GM23338 (cell line): ENCODE results near the gene DCLRE1C. TPM values are rescaled to one million over a fixed set of nuclear protein-coding genes. Genes with fewer than 3 reads are reported as not detected.

Experiments
- ATAC-seq: fragments of 200-7000 bp; cut with Tn5 transposase; 3 replicates; pipeline ENCODE4 v1.9.1; 2020
- DNase-seq: peaks from one replicate; pipeline ENCODE4 v3.0.0-alpha.2; 2015; ENCODE audit warnings: low spot score
- H2AFZ ChIP-seq: fragments of 200-600 bp; sonication (generic); 2 replicates; pipeline ENCODE4 v1.8.0; 2016; ENCODE audit warnings: antibody characterized with exemption, mild to moderate bottlenecking, moderate library complexity
- H3F3A ChIP-seq: fragments of 200-600 bp; sonication (generic); replicated peaks from 2 replicates; pipeline ENCODE4 v1.8.0; 2017; ENCODE audit warnings: antibody characterized with exemption, mixed run types, low read depth
- H3K27ac ChIP-seq: fragments of 200-600 bp; sonication (generic); 2 replicates; pipeline ENCODE4 v1.6.1; 2016; ENCODE audit warnings: low read depth
- H3K27me3 ChIP-seq: fragments of 200-600 bp; sonication (generic); 2 replicates; pipeline ENCODE4 v1.8.0; 2016; ENCODE audit warnings: mild to moderate bottlenecking, mixed run types, moderate library complexity; ENCODE audit not compliant: insufficient read depth
- H3K36me3 ChIP-seq: fragments of 200-600 bp; sonication (generic); 2 replicates; pipeline ENCODE4 v1.8.0; 2016; ENCODE audit warnings: mild to moderate bottlenecking; ENCODE audit not compliant: insufficient read depth
- H3K4me1 ChIP-seq: fragments of 200-600 bp; sonication (generic); 2 replicates; pipeline ENCODE4 v1.8.0; 2016; ENCODE audit warnings: mild to moderate bottlenecking, moderate library complexity; ENCODE audit not compliant: insufficient read depth
- H3K4me2 ChIP-seq: fragments of 200-600 bp; sonication (generic); 2 replicates; pipeline ENCODE4 v1.7.1; 2017; ENCODE audit warnings: mixed run types
- H3K4me3 ChIP-seq: fragments of 200-600 bp; sonication (generic); 2 replicates; pipeline ENCODE4 v1.6.1; 2016; ENCODE audit warnings: mixed run types
- H3K79me2 ChIP-seq: fragments of 200-600 bp; sonication (generic); replicated peaks from 2 replicates; pipeline ENCODE4 v1.8.0; 2017; ENCODE audit warnings: mild to moderate bottlenecking; ENCODE audit not compliant: insufficient read depth
- H3K9me2 ChIP-seq: fragments of 200-600 bp; sonication (generic); 2 replicates; pipeline ENCODE4 v1.8.0; 2017; ENCODE audit not compliant: insufficient read depth
- H4K20me1 ChIP-seq: fragments of 200-600 bp; sonication (generic); replicated peaks from 2 replicates; pipeline ENCODE4 v1.8.0; 2017; ENCODE audit warnings: mild to moderate bottlenecking; ENCODE audit not compliant: insufficient read depth
- H3K27ac Mint-ChIP-seq: 2 replicates; pipeline ENCODE4 v1.8.0; 2020; ENCODE audit warnings: inconsistent platforms, mild to moderate bottlenecking, moderate library complexity, mixed read lengths
- H3K27me3 Mint-ChIP-seq: 3 replicates; pipeline ENCODE4 v1.8.0; 2022; ENCODE audit warnings: low read depth, mild to moderate bottlenecking, moderate library complexity, mixed read lengths, inconsistent platforms; ENCODE audit not compliant: insufficient read depth, poor library complexity
- H3K36me3 Mint-ChIP-seq: 3 replicates; pipeline ENCODE4 v1.8.0; 2021; ENCODE audit warnings: low read depth, mild to moderate bottlenecking, inconsistent platforms, moderate library complexity, mixed read lengths
- H3K4me1 Mint-ChIP-seq: 3 replicates; pipeline ENCODE4 v1.8.0; 2020; ENCODE audit warnings: mild to moderate bottlenecking, inconsistent platforms, mixed read lengths
- H3K4me3 Mint-ChIP-seq: 3 replicates; pipeline ENCODE4 v1.8.0; 2021; ENCODE audit warnings: moderate library complexity, mild to moderate bottlenecking, inconsistent platforms, mixed read lengths
- H3K9me3 Mint-ChIP-seq: 3 replicates; pipeline ENCODE4 v1.8.0; 2020; ENCODE audit warnings: moderate library complexity, mild to moderate bottlenecking, inconsistent platforms, mixed read lengths
- CREB1 ChIP-seq: fragments of 250-450 bp; sonication (Bioruptor Pico); IDR thresholded peaks from 2 replicates; pipeline ENCODE4 v1.5.0; 2020; ENCODE audit warnings: low read depth, mild to moderate bottlenecking, moderate library complexity
- ETS1 ChIP-seq: IDR thresholded peaks from 2 replicates; pipeline ENCODE4 v1.6.1; 2016; ENCODE audit warnings: antibody characterized with exemption
- EZH2 ChIP-seq: fragments of 200-600 bp; sonication (generic); IDR thresholded peaks from one replicate; pipeline ENCODE4 v1.8.0; 2017; ENCODE audit warnings: antibody characterized with exemption, mild to moderate bottlenecking, low read depth; ENCODE audit not compliant: unreplicated experiment
- EZH2phosphoT487 ChIP-seq: fragments of 200-600 bp; sonication (generic); IDR thresholded peaks from one replicate; pipeline ENCODE4 v1.8.1; 2018; ENCODE audit warnings: antibody characterized with exemption; ENCODE audit not compliant: unreplicated experiment
- JUNB ChIP-seq: IDR thresholded peaks from one replicate; pipeline ENCODE4 v1.6.1; 2016; ENCODE audit warnings: antibody characterized with exemption; ENCODE audit not compliant: unreplicated experiment
- NANOG ChIP-seq: IDR thresholded peaks from 2 replicates; pipeline ENCODE4 v1.6.1; 2016; ENCODE audit warnings: antibody characterized with exemption, borderline replicate concordance
- POLR2AphosphoS5 ChIP-seq: IDR thresholded peaks from 2 replicates; pipeline ENCODE4 v1.6.1; 2016; ENCODE audit warnings: antibody characterized with exemption, low read depth
- REST ChIP-seq: IDR thresholded peaks from one replicate; pipeline ENCODE4 v1.6.1; 2018; ENCODE audit warnings: antibody characterized with exemption; ENCODE audit not compliant: unreplicated experiment
- ZNF114 ChIP-seq: fragments of 250-450 bp; sonication (Bioruptor Pico); IDR thresholded peaks from 2 replicates; pipeline ENCODE4 v1.5.0; 2020; ENCODE audit warnings: mild to moderate bottlenecking, moderate library complexity
- ZNF331 ChIP-seq: fragments of 250-450 bp; sonication (Bioruptor Pico); IDR thresholded peaks from 2 replicates; pipeline ENCODE4 v1.5.0; 2020; ENCODE audit warnings: low read depth, mild to moderate bottlenecking, moderate library complexity
- ZNF462 ChIP-seq: fragments of 250-450 bp; sonication (Bioruptor Pico); IDR thresholded peaks from 2 replicates; pipeline ENCODE4 v1.5.0; 2020; ENCODE audit warnings: mild to moderate bottlenecking, moderate library complexity
- polyA plus RNA-seq: library from polyadenylated mRNA; unstranded; fragments of >200 nt; fragmentation: Nextera tagmentation; extraction: Ambion mirVana; gene quantifications from 2 replicates; pipeline ENCODE4 v1.2.1, GENCODE V29; 2016
- total RNA-seq: library from RNA; depleted of rRNA; stranded (reverse); fragments of >200 nt; shearing (Covaris generic); gene quantifications from 2 replicates; pipeline ENCODE4 v1.2.3, GENCODE V29; 2014

The DCLRE1C gene
- total and polyA plus RNA-seq, 2 experiments from 2014 or later: 3.9 to 30.2 TPM

DNA sequence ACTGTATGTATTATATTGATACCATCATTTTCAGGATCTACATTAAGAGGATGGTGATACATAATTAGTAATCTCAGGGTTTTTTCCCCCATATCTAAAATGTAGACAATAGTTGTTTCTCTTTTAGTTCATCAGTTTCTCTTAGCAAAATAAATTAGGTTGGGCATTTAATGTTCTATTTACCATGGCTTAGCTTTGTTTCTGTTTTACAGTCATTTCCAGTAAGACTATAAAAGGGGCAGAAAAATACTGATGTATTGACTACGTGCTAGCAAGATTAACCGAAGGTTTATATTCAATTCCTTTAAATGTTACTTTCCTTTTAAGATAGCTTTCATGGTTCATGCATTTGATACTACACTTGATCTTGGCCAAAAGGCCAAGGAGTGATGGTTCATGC, 49.0 kb downstream of the DCLRE1C start:
- Histone ChIP-seq H3K79me2 (peaks cover 7% of the 10 kb centered on the region; the same call in 1 of the 2 replicates), H3F3A (no peaks in the 10 kb centered on the region), H3K9me2 (no peaks in the 10 kb centered on the region), H3K27ac (no peak overlapping the region), H2AFZ (no peak overlapping the region), H3K4me2 (no peak overlapping the region), H4K20me1 (peaks cover 25% of the 10 kb centered on the region; the same call in 1 of the 2 replicates), H3K27me3 (no peaks in the 10 kb centered on the region), H3K4me1 (no peaks in the 10 kb centered on the region), H3K36me3 (peaks cover 52% of the 10 kb centered on the region), H3K4me3 (no peak overlapping the region)
- TF ChIP-seq ZNF331 (CRISPR knock-in tag) (no peak), REST (no peak), ZNF114 (CRISPR knock-in tag) (no peak), POLR2AphosphoS5 (no peak), CREB1 (CRISPR knock-in tag) (no peak), ETS1 (no peak), NANOG (no peak), EZH2phosphoT487 (no peak), ZNF462 (CRISPR knock-in tag) (no peak), EZH2 (no peak), JUNB (no peak)
- Mint-ChIP-seq H3K4me3 (no peak overlapping the region), H3K36me3 (peaks cover 84% of the 10 kb centered on the region), H3K27me3 (no peaks in the 10 kb centered on the region), H3K4me1 (peaks cover 3% of the 10 kb centered on the region; the same call in 2 of the 3 replicates), H3K9me3 (peaks cover 2% of the 10 kb centered on the region; the same call in 2 of the 3 replicates), H3K27ac (no peak overlapping the region)
- ATAC-seq (no peak), DNase-seq (no peak)
